ENCODE data around the gene SOD3. TPM values are rescaled to one million over a fixed set of nuclear protein-coding genes. Genes with fewer than 3 reads are reported as not detected.

The SOD3 gene
- polyA plus RNA-seq, 6 donors from 2014 or later = not detected

DNA sequence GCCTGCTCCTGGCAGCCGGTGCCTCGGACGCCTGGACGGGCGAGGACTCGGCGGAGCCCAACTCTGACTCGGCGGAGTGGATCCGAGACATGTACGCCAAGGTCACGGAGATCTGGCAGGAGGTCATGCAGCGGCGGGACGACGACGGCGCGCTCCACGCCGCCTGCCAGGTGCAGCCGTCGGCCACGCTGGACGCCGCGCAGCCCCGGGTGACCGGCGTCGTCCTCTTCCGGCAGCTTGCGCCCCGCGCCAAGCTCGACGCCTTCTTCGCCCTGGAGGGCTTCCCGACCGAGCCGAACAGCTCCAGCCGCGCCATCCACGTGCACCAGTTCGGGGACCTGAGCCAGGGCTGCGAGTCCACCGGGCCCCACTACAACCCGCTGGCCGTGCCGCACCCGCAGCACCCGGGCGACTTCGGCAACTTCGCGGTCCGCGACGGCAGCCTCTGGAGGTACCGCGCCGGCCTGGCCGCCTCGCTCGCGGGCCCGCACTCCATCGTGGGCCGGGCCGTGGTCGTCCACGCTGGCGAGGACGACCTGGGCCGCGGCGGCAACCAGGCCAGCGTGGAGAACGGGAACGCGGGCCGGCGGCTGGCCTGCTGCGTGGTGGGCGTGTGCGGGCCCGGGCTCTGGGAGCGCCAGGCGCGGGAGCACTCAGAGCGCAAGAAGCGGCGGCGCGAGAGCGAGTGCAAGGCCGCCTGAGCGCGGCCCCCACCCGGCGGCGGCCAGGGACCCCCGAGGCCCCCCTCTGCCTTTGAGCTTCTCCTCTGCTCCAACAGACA, 4.4 kb downstream of the SOD3 start:
- DNase-seq = no peak
- H3K4me3 Mint-ChIP-seq = no peak overlapping the region
- peaks cover 52 to 55% (median 54%) of the 10 kb centered on the region in 3 donors for H3K27me3 Mint-ChIP-seq
- ATAC-seq (ENCODE audit: low read depth in 2 of 2) = no peak
- peaks cover 0 to under 1% (median 0%) of the 10 kb centered on the region in 3 donors for H3K4me1 Mint-ChIP-seq
- H3K36me3 Mint-ChIP-seq = no peaks in the 10 kb centered on the region
- H3K27ac Mint-ChIP-seq = no peak overlapping the region
- H3K9me3 Mint-ChIP-seq = peaks cover 0 to 8% (median 5%) of the 10 kb centered on the region in 7 donors

DNA sequence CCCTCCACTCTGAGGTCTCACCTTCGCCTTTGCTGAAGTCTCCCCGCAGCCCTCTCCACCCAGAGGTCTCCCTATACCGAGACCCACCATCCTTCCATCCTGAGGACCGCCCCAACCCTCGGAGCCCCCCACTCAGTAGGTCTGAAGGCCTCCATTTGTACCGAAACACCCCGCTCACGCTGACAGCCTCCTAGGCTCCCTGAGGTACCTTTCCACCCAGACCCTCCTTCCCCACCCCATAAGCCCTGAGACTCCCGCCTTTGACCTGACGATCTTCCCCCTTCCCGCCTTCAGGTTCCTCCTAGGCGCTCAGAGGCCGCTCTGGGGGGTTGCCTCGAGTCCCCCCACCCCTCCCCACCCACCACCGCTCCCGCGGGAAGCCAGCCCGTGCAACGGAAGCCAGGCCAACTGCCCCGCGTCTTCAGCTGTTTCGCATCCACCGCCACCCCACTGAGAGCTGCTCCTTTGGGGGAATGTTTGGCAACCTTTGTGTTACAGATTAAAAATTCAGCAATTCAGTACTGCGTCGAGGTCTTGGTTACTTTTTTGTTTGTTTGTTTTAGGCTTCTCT, 5.0 kb downstream of the SOD3 start:
- no peak for ATAC-seq (ENCODE audit: low read depth in 2 of 2)
- H3K27me3 Mint-ChIP-seq = peaks cover 48 to 58% (median 52%) of the 10 kb centered on the region in 3 donors
- no peak overlapping the region for H3K27ac Mint-ChIP-seq
- no peaks in the 10 kb centered on the region for H3K36me3 Mint-ChIP-seq
- H3K9me3 Mint-ChIP-seq = peaks cover 0 to 7% (median 3%) of the 10 kb centered on the region in 7 donors
- no peak for DNase-seq
- no peak overlapping the region for H3K4me3 Mint-ChIP-seq
- peaks cover 0 to 4% (median 0%) of the 10 kb centered on the region in 3 donors for H3K4me1 Mint-ChIP-seq

DNA sequence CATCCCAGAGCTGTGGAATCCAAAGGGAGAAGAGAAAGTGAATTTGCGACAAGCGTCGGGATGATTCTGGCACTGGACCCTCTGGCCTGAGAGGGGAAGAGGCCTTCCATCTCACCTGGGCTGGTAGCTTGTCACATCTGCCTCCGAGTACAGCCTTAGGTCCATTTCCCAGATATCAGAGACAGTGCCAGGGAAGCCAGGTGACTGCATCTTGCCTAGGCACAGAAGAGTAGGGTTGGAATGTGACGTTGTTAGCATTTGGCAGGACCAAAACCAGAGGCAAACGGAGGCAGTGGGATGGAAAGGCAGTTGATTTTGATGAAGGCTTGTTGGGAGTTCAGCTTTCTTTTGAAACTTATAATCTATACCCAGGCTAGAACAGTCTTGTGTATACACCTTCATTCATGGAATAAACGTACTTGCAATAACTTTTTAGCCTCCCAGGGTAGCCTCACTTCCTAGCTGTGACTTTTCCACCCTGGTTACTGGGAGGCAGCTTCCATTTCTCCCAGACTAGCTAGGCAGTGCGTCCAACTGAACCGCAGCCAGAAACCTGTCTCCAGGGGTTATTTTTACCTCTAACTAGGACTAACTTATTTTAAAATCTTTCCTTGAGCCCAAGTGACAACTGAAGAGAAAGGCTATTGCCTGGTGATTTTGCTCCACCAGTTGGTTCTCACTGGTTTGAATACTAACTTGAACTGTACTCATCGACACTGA, 5.9 kb downstream of the SOD3 start:
- DNase-seq (no peak), ATAC-seq (ENCODE audit: low read depth in 2 of 2) (no peak)
- Mint-ChIP-seq H3K36me3 (no peaks in the 10 kb centered on the region), H3K9me3 (peaks cover 0 to 7% (median 3%) of the 10 kb centered on the region in 7 donors), H3K4me1 (peaks cover 0 to 4% (median 0%) of the 10 kb centered on the region in 3 donors), H3K27me3 (peaks cover 44 to 58% (median 52%) of the 10 kb centered on the region in 3 donors), H3K27ac (no peak overlapping the region), H3K4me3 (no peak overlapping the region)

DNA sequence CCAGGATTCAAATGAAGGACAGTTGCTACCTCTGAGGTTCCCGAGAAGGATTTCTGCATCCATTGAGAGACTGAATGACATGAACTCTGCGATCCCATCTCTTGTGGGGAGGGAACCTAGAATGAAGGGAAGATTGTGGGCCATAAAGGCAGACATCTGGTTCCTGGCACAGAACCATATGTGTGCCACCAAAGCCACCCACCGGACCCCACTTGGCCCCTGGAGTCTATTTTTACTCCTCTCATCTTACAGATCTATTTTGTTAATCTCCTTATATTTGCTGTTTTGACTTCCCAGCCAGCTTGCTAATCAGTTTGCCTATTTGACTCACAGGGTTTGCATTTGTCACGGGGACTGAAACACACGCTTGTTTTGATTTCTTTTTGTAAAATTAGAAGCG, 7.3 kb downstream of the SOD3 start:
- no peaks in the 10 kb centered on the region for H3K36me3 Mint-ChIP-seq
- peaks cover 0 to 4% (median 0%) of the 10 kb centered on the region in 3 donors for H3K4me1 Mint-ChIP-seq
- ATAC-seq (ENCODE audit: low read depth in 2 of 2) (no peak), DNase-seq (no peak)
- H3K27ac Mint-ChIP-seq = no peak overlapping the region
- peaks cover 0 to 7% (median 3%) of the 10 kb centered on the region in 7 donors for H3K9me3 Mint-ChIP-seq
- peaks cover 38 to 61% (median 52%) of the 10 kb centered on the region in 3 donors for H3K27me3 Mint-ChIP-seq
- H3K4me3 Mint-ChIP-seq = no peak overlapping the region

DNA sequence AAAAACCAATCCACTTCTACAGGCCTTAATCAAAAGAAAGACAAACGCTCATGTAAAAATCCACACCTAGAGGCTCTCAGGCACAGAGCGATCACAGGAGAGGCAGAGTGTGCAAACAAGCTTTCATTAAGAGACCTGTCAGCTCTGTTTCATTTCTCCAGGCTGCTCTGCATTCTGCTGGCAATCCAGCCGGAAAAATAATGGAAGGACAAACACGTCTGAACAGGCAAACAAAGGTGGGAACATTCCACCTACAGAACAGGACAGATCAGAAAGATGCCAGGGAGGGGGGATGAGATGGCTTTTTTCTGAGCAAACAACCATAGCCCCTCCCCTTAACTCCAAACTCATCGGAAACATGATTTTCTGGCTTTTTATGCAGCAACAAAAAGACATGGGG, 9.7 kb downstream of the SOD3 start:
- Mint-ChIP-seq H3K9me3 (peaks cover 0 to 7% (median 1%) of the 10 kb centered on the region in 7 donors), H3K4me1 (peaks cover 0 to 4% (median 0%) of the 10 kb centered on the region in 3 donors), H3K36me3 (no peaks in the 10 kb centered on the region), H3K27ac (no peak overlapping the region), H3K27me3 (peaks cover 29 to 45% (median 37%) of the 10 kb centered on the region in 3 donors), H3K4me3 (no peak overlapping the region)
- DNase-seq = no peak
- no peak for ATAC-seq (ENCODE audit: low read depth in 2 of 2)

DNA sequence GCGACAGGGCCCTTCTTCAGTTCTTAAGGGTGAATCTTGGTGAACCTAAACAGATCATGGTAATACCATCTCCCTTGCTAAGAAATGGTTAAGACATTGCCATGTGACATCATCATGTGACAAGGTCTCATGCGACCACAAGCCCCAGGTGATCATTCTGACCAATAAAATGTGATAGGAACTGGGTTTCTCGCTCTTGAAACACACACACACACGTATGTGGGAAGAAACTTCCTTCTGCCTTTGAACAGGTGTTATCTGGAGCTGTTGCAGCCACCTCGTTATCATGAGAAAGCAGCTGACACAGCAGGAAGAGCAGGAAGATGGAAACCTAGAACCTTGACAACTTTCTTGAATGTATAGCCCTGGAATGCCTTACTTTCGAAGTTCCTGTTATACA, 10.2 kb downstream of the SOD3 start:
- H3K4me3 Mint-ChIP-seq = no peak overlapping the region
- no peak for DNase-seq
- H3K27ac Mint-ChIP-seq = no peak overlapping the region
- peaks cover 0 to 4% (median 0%) of the 10 kb centered on the region in 3 donors for H3K4me1 Mint-ChIP-seq
- H3K36me3 Mint-ChIP-seq = no peaks in the 10 kb centered on the region
- no peak for ATAC-seq (ENCODE audit: low read depth in 2 of 2)
- peaks cover 24 to 40% (median 32%) of the 10 kb centered on the region in 3 donors for H3K27me3 Mint-ChIP-seq
- peaks cover 0 to 7% (median 1%) of the 10 kb centered on the region in 7 donors for H3K9me3 Mint-ChIP-seq

DNA sequence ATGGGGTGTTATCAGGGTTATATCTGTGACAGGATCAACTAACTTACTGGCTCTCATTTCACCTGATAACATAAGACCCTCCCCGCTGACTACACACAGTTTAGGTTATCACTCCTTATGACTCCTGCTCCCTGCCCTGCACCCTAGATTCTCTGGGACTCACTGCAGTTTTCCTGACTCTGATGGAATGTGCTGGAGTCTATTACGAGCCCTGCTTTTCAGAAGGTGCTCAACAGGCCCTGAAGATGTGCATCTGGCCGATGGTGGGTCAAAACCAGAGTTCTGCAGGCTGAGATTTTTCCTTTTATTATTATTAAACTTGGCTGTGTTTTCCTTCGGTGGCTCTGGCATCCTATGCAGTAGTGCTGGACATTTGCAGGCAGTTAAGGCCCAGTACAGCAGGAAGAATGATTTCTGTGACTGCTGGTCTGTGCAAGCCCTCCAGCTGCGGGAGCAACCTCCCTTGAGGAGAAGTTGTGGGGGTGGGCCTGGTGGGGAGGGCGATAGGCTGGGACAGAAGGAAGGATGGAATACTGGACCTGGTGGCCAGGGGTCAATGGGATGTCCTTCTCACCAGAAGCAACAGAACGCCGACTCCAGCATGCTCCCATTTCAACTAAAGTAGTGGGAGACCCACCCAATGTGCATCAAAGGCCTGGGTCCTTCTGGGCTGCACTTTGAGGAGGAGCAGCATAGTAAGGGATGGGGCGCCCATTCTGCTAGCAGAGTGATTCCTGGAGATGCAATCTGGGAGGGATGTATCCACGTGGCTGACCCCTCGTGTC, 11.0 kb downstream of the SOD3 start:
- ATAC-seq (ENCODE audit: low read depth in 2 of 2) (no peak), DNase-seq (no peak)
- H3K27ac Mint-ChIP-seq = no peak overlapping the region
- H3K9me3 Mint-ChIP-seq = peaks cover 0 to 7% (median 2%) of the 10 kb centered on the region in 7 donors
- H3K4me3 Mint-ChIP-seq = no peak overlapping the region
- H3K27me3 Mint-ChIP-seq = peaks cover 19 to 32% (median 23%) of the 10 kb centered on the region in 3 donors
- H3K36me3 Mint-ChIP-seq = no peaks in the 10 kb centered on the region
- H3K4me1 Mint-ChIP-seq = peaks cover 0 to 4% (median 0%) of the 10 kb centered on the region in 3 donors

DNA sequence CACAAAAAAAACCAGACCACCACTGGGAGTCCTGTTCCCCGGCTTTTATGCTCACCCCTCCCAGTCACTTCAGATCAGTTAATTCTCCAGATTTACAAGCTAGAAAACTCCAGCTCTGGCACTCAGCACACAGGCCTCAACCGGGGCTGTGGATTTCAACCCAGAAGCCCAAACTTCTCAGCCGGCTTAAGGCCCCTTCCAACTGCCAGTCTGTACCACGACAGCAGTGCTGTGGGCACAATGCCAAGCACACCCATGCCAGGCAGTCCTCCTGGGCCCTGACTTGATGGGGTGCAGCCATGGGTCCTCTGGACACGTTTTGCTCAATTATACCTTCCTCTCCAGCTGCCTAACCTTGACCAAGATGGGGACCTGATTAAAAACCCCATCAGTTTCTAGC, 12.2 kb downstream of the SOD3 start:
- no peak for DNase-seq
- no peak for ATAC-seq (ENCODE audit: low read depth in 2 of 2)
- H3K27ac Mint-ChIP-seq = no peak overlapping the region
- H3K27me3 Mint-ChIP-seq = peaks cover 11 to 20% (median 16%) of the 10 kb centered on the region in 3 donors
- H3K36me3 Mint-ChIP-seq = no peaks in the 10 kb centered on the region
- peaks cover 0 to 4% (median 0%) of the 10 kb centered on the region in 3 donors for H3K4me1 Mint-ChIP-seq
- H3K9me3 Mint-ChIP-seq = peaks cover 1 to 15% (median 4%) of the 10 kb centered on the region in 7 donors
- no peak overlapping the region for H3K4me3 Mint-ChIP-seq

DNA sequence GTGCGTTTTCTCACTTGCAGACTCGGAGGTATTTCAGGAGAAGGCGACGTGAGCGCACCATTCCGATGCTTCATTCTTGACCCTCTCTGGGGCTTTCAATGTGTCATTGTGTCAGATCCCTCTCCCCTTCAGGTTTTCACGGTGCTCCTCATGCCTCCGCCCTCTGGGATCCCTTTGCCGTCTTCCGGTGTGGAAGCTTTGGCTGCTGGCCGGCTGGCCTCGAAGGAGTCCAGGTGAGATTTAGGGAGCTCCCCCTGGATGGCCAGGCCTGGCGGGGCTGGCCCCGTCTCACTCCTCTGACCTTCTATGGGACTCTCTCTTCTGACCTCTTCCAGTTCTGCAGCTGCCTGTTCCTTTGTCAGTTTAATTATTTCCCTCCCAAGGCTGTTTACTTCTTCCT, 12.9 kb downstream of the SOD3 start:
- Mint-ChIP-seq H3K27me3 (peaks cover 8 to 15% (median 12%) of the 10 kb centered on the region in 3 donors), H3K4me1 (peaks cover 0 to 4% (median 0%) of the 10 kb centered on the region in 3 donors), H3K36me3 (no peaks in the 10 kb centered on the region), H3K27ac (no peak overlapping the region), H3K4me3 (peak overlapping the region in 1 of 8 donors; percentile 20), H3K9me3 (peaks cover 1 to 15% (median 4%) of the 10 kb centered on the region in 7 donors)
- no peak for ATAC-seq (ENCODE audit: low read depth in 2 of 2)
- no peak for DNase-seq

DNA sequence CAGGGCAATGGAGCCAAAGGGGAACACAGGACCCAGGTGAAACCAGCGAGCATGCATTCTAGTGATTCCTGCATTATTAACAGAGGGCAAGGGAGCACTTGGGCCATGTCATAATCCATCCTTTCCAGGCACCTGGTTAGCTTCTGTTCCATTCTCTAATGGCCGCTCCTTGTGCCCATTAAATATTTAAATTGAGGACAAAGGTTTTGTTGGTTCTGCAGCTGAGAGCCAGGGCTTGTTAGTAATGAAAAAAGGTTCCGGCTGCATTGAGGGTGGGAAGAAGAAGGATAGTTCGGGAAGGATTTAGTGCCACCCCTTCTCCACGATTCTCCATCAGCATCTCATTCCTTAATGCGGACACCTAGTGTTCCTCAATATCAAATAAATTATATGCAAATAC, 13.6 kb downstream of the SOD3 start:
- H3K27ac Mint-ChIP-seq = no peak overlapping the region
- H3K9me3 Mint-ChIP-seq = peaks cover 1 to 13% (median 4%) of the 10 kb centered on the region in 7 donors
- no peak overlapping the region for H3K4me3 Mint-ChIP-seq
- H3K4me1 Mint-ChIP-seq = peaks cover 0 to 4% (median 0%) of the 10 kb centered on the region in 3 donors
- no peak for ATAC-seq (ENCODE audit: low read depth in 2 of 2)
- H3K36me3 Mint-ChIP-seq = no peaks in the 10 kb centered on the region
- H3K27me3 Mint-ChIP-seq = peaks cover 3 to 12% (median 10%) of the 10 kb centered on the region in 3 donors
- no peak for DNase-seq

DNA sequence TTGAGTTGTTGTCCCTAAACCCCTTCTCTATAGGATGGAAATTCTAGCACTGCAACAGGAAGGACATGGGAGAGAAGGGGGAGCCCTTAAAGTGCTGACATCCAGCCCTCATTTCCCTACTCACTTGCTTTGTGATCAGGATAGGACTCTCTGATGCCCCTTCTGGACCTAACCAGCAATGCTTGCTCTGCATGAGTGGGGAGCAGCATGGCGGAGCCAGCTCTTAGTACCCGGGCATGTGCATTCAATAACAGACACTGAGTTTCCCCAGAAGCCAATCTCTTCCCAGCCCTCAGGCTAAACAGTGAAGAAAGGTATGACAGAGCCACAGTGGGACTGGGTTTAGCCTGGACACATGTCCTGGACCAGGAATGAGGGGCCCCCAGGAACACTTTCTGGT, 14.0 kb downstream of the SOD3 start:
- Mint-ChIP-seq H3K27ac (no peak overlapping the region), H3K27me3 (peaks cover 0 to 12% (median 9%) of the 10 kb centered on the region in 3 donors), H3K4me1 (peaks cover 0 to 4% (median 0%) of the 10 kb centered on the region in 3 donors), H3K36me3 (no peaks in the 10 kb centered on the region), H3K9me3 (peaks cover 1 to 12% (median 4%) of the 10 kb centered on the region in 7 donors), H3K4me3 (no peak overlapping the region)
- no peak for ATAC-seq (ENCODE audit: low read depth in 2 of 2)
- no peak for DNase-seq

DNA sequence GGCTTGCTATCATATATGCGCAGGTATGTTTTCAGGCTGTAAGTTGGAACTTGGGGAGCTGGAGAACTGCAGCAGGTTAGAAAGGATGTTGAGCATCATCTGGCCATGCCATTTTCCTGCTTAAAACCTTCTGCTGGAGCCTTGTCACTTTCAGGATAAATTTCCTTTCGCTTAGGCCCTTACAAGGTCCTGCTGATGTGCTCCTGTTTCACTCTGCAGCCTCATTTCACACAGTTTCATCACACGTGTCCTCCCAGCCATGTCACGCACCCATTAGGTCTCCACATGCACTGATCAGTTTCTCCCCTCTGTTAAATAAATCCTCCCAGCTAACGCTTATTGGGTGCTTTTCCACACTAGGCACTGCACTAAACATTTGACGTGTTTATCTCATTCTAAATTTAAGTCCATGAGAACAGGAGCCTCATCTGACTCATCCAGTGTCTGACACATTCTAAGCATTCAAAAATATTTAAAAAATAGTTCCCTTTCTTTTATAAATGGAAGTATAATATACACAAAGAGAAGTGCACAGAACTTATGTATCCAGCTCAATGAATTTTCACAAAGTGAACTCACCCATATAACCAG, 14.5 kb downstream of the SOD3 start:
- Mint-ChIP-seq H3K27ac (no peak overlapping the region), H3K27me3 (peaks cover 0 to 12% (median 8%) of the 10 kb centered on the region in 3 donors), H3K4me1 (peaks cover 0 to 2% (median 0%) of the 10 kb centered on the region in 3 donors), H3K36me3 (no peaks in the 10 kb centered on the region), H3K4me3 (no peak overlapping the region), H3K9me3 (peaks cover 1 to 9% (median 4%) of the 10 kb centered on the region in 7 donors)
- DNase-seq (no peak), ATAC-seq (ENCODE audit: low read depth in 2 of 2) (no peak)

Data from naive B cell (primary cell).